Kidney epithelial cell (primary cell): ENCODE measurements around the gene IQCH. TPM values are rescaled to one million over a fixed set of nuclear protein-coding genes. Genes with fewer than 3 reads are reported as not detected.
A peak's percentile ranks its signal among the peaks of the same experiment; 100 is the strongest.

Experiments used
- DNase-seq: peaks from one replicate; pipeline ENCODE4 v3.0.0-alpha.2; 2010; ENCODE audit warnings: low read depth
- H3K27me3 ChIP-seq: 2 replicates; pipeline ENCODE4 v1.6.0; 2011; ENCODE audit warnings: low read length; ENCODE audit not compliant: control insufficient read depth, insufficient read depth
- H3K36me3 ChIP-seq: 2 replicates; pipeline ENCODE4 v1.5.1; 2011; ENCODE audit warnings: low read length; ENCODE audit not compliant: control insufficient read depth, insufficient read depth
- H3K4me3 ChIP-seq: 2 replicates; pipeline ENCODE4 v1.5.1; 2011; ENCODE audit warnings: low read depth, mild to moderate bottlenecking, control low read depth, low read length
- total RNA-seq: library from RNA; depleted of rRNA; stranded (reverse); fragments of >200 nt; gene quantifications from 2 replicates; pipeline ENCODE4 v1.2.3, GENCODE V29; 2015
- TF ChIP-seq, protein P1 (sequence below): IDR thresholded peaks from 2 replicates; pipeline ENCODE4 v1.5.1; 2011; ENCODE audit warnings: mild to moderate bottlenecking, moderate library complexity, low read length, control low read depth, inconsistent platforms; ENCODE audit not compliant: insufficient read depth, poor library complexity, severe bottlenecking

The IQCH gene
- total RNA-seq, 1 donor from 2014 or later, result 6.3 TPM

DNA sequence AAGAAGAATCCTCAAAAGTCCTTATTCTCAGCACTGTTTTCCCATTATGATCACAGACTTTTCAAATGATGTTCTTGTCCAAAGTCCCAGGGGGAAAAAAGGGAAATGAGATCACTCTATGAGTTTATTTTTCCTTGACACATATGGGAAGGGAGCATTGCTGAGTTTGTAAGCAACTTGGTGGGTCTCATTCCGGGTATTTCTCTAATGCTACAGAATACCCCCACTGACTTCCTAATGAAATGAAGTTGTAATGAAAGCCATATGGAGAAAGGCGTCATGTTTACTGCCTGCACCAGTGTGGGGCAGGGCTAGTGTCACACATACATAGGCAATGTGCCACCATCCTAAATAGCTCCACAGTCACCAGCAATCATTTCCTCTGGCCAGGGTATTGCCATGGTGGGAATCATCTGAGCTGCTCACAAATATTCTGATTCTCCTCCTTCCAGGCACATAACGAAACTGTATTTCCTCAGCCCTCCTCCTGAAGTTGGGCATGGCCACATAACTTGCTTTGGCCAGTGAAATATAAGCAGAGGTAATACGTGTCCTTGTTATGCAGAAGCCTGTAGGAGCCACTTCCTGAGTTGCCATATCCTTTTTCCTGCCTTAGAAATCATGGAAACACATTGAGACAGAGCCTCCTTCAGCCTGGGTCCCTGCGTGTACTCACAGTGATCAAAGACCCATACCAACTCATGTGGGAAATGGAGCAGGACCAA lies 225.4 kb downstream of the IQCH start:
- no peak overlapping the region for H3K4me3 ChIP-seq
- no peaks in the 10 kb centered on the region for H3K36me3 ChIP-seq
- TF ChIP-seq, protein P1, sequence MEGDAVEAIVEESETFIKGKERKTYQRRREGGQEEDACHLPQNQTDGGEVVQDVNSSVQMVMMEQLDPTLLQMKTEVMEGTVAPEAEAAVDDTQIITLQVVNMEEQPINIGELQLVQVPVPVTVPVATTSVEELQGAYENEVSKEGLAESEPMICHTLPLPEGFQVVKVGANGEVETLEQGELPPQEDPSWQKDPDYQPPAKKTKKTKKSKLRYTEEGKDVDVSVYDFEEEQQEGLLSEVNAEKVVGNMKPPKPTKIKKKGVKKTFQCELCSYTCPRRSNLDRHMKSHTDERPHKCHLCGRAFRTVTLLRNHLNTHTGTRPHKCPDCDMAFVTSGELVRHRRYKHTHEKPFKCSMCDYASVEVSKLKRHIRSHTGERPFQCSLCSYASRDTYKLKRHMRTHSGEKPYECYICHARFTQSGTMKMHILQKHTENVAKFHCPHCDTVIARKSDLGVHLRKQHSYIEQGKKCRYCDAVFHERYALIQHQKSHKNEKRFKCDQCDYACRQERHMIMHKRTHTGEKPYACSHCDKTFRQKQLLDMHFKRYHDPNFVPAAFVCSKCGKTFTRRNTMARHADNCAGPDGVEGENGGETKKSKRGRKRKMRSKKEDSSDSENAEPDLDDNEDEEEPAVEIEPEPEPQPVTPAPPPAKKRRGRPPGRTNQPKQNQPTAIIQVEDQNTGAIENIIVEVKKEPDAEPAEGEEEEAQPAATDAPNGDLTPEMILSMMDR, result no peak
- H3K27me3 ChIP-seq, result no peaks in the 10 kb centered on the region
- DNase-seq, result no peak

DNA sequence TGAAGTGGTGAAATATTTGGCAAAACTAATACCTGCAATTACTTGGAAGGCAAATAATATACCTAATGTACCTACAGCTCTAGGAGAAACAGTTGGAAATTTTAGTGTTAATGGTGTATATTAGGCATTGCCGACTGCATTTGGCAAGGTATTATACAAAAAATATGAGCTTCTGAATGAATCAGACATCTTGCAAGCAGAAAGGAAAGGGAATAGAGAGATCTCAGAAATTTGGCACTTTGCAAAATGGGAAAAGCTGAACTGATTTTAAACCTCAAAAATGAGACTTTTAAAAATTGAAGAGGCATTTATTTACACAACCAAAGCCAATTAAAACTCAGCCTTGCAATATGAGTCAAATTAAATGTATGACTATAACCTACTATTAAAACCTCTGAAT lies 226.2 kb downstream of the IQCH start:
- no peaks in the 10 kb centered on the region for H3K27me3 ChIP-seq
- H3K36me3 ChIP-seq, result no peaks in the 10 kb centered on the region
- no peak overlapping the region for H3K4me3 ChIP-seq
- no peak for DNase-seq
- TF ChIP-seq, protein P1, result no peak

DNA sequence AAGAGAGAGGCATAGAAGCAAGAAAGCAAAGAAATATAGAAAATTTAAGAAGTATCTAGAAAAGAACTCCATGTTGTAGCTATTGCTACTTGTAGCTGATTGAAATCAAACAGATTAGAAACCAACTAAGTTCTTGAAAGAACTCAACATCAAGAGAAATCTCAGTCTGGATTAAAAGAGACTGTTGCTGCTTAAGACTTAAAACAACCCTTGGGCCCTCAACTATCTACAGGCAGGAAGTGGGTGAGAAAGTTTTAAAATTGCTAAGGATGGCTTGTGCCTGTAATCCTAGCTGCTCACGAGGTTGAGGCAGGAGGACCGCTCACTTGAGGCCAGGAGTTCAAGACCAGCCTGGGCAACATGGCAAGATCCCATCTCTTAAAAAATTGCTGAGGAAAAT lies 227.1 kb downstream of the IQCH start:
- H3K27me3 ChIP-seq, result no peaks in the 10 kb centered on the region
- H3K36me3 ChIP-seq, result no peaks in the 10 kb centered on the region
- TF ChIP-seq, protein P1, result no peak
- DNase-seq, result no peak
- H3K4me3 ChIP-seq, result no peak overlapping the region

DNA sequence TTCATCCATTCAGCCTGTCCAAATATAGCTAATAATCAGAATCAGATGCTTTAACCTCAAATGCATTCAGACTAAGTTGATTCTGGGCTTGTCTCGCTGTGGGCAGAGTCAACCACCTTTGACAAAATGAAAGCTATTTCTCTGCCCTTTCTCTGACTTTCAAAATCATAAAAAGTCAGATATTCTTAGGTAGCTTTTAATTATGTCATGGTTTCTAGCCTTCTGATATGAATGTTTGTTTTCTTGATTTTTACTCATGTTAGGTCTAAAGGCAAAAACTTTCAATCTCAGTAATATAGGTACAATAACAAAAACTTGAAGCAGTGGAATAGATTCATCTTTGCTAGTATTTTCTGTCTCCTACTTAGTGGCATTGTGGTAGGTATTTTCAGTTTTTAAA lies 241.0 kb downstream of the IQCH start:
- H3K27me3 ChIP-seq, result no peaks in the 10 kb centered on the region
- no peak overlapping the region for H3K4me3 ChIP-seq
- no peak for DNase-seq
- TF ChIP-seq, protein P1, result no peak
- no peaks in the 10 kb centered on the region for H3K36me3 ChIP-seq

DNA sequence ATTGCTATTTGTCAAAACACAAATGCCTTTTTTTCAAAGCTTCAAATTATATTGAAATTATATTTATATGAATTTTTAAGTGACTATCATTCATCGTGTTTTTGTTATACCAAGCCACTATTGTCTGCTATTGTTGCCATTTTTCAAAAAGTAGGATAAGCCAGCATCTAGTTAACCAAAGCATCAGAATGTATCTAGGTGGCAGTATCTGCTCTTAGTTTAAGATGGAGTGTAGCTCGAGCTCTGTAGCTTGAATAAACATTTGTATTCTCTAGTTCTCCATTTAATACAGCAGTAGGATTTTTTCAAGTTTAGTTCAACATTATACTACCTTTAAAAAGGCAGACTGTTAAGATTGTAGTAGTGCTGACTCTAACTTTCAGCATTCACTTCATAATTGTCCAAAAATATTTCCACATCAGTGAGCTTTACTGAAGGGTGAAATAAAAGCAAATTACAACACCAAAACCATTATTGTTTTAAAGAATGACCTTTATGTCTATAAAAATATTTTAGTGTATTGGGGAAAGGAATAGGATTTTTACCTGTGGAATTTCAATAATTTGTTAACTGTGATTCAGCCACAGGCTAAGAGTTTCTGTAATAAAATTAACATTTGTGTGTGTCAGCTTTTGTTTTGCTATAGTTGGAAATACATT lies 246.7 kb downstream of the IQCH start:
- Histone ChIP-seq H3K36me3 (no peaks in the 10 kb centered on the region), H3K4me3 (no peak overlapping the region), H3K27me3 (no peaks in the 10 kb centered on the region)
- no peak for DNase-seq
- TF ChIP-seq, protein P1, result peak; percentile 30

DNA sequence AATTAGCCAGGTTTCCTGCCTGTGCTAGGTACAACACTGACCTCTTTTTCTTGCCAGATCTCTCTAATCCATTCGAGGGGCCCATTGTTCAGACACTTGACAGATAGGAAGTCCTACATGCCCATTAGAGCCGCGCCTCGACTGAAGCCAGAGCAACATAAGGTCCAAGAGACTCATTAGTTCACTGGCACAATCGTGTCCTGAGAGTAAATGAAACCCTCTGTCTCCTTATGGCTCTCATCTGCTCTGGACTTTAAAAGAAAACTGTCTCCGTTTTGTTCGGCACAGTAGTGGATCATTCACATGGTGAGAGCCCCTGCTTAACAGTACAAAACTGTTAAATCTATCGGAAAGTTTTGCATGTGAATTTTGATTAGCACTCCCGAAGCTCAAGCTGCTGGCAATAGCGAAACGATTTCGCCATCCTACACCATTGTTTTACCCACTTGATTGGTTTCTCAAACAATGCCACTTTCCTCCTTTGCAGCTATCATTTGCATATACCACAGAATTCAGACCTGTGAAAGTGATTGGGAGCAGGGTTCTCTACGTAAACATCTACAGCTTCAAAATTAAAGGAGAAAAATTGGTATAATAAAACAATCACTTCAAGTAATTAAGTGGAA lies 247.4 kb downstream of the IQCH start:
- DNase-seq, result no peak
- TF ChIP-seq, protein P1, result no peak
- no peak overlapping the region for H3K4me3 ChIP-seq
- no peaks in the 10 kb centered on the region for H3K36me3 ChIP-seq
- H3K27me3 ChIP-seq, result no peaks in the 10 kb centered on the region
